HFFc6 (cell line): ENCODE data around the gene PACSIN3. TPM values are rescaled to one million over a fixed set of nuclear protein-coding genes. Genes with fewer than 3 reads are reported as not detected.

Source experiments
- DNase-seq: peaks from one replicate; pipeline ENCODE4 v3.0.0-alpha.2; 2018
- H3K27ac Mint-ChIP-seq: 2 replicates; pipeline ENCODE4 v1.8.0; 2020; ENCODE audit warnings: mild to moderate bottlenecking, mixed read lengths
- H3K27me3 Mint-ChIP-seq: 2 replicates; pipeline ENCODE4 v1.8.0; 2021; ENCODE audit warnings: mild to moderate bottlenecking, moderate library complexity, mixed read lengths; ENCODE audit not compliant: insufficient read depth
- H3K36me3 Mint-ChIP-seq: 2 replicates; pipeline ENCODE4 v1.8.0; 2021; ENCODE audit warnings: low read depth, mixed read lengths
- H3K4me1 Mint-ChIP-seq: 2 replicates; pipeline ENCODE4 v1.8.0; 2020; ENCODE audit warnings: low read depth, mixed read lengths
- H3K4me3 Mint-ChIP-seq: 2 replicates; pipeline ENCODE4 v1.8.0; 2020; ENCODE audit warnings: mild to moderate bottlenecking, moderate library complexity, mixed read lengths
- H3K9me3 Mint-ChIP-seq: 2 replicates; pipeline ENCODE4 v1.8.0; 2020; ENCODE audit warnings: mild to moderate bottlenecking, mixed read lengths
- long read RNA-seq: library from polyadenylated mRNA; unstranded; transcript quantifications from one replicate; pipeline ENCODE4 v2.0.0, GENCODE V29; 2019
- total RNA-seq, 6 experiments: library from RNA; stranded (reverse); fragmentation: NEBNext Ultra II Directional; extraction: Animal tissue kit (Norgen Biotek cat#: 25700); gene quantifications; 2 replicates in 1 of 6; 3 replicates in 5 of 6; pipeline ENCODE4 v1.2.3, GENCODE V29; 2021
- TF ChIP-seq, protein P1 (sequence below): fragments of 200-600 bp; sonication (generic); IDR thresholded peaks from 2 replicates; pipeline ENCODE4 v1.5.0; 2021; ENCODE audit warnings: antibody characterized with exemption, mild to moderate bottlenecking

PACSIN3 gene
- 10 to 100 TPM; 10.3 to 30.9 (median 22.1) TPM for total RNA-seq
- long read RNA-seq, transcript PACSIN3-201 (11 exons, 1,843 nt), result major isoform, 5 of 8 reads
- long read RNA-seq, partial matches to known transcripts, result 2 of 8 reads
- long read RNA-seq, other reads (novel, unspliced or antisense), result 1 of 8 reads

DNA sequence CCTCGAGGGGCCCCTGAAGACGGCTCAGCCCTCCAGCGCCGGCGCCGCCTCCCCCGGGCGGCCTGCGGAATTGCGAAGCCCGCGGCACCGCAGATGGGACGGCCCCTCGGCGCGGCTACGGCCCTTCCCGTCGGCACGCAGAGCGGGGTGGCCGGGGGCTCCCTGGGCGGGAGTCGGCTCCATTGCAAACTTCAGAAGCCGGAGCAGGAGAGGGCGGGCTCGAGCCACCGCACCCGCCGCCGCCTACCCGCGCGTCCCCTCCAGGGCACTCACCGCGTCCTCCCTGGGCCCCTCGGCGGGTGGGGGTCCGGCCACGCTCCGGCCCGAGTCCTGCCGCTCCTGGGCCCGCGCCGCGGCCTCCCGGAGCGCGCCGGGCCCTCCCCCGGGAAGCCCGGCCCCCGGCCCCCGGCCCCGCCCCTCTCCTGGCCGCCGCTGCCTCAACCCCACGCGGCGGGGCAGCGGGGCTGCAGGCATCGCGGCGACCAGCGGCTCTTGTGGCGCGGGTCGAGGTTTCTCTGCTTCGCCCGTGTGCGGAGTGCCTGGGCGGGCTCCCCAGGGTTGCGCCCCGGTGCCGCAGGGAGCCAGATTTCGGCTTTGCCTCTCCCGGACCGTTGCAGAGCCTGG, at the start of gene PACSIN3:
PACSIN3 (minus strand) TSS at position 359 of the 624 bp plus-strand sequence. CDS start 3,707 bp downstream, outside the sequence.
- DNase-seq, result no peak
- Mint-ChIP-seq H3K4me3 (peak within 1 kb of the TSS; percentile 84), H3K36me3 (no peaks in the 10 kb centered on the region), H3K27me3 (peaks cover 4% of the 10 kb centered on the region; the same call in 1 of the 2 replicates), H3K4me1 (peaks cover 29% of the 10 kb centered on the region), H3K27ac (peak within 1 kb of the TSS; percentile 71), H3K9me3 (no peaks in the 10 kb centered on the region)
- TF ChIP-seq, protein P1, sequence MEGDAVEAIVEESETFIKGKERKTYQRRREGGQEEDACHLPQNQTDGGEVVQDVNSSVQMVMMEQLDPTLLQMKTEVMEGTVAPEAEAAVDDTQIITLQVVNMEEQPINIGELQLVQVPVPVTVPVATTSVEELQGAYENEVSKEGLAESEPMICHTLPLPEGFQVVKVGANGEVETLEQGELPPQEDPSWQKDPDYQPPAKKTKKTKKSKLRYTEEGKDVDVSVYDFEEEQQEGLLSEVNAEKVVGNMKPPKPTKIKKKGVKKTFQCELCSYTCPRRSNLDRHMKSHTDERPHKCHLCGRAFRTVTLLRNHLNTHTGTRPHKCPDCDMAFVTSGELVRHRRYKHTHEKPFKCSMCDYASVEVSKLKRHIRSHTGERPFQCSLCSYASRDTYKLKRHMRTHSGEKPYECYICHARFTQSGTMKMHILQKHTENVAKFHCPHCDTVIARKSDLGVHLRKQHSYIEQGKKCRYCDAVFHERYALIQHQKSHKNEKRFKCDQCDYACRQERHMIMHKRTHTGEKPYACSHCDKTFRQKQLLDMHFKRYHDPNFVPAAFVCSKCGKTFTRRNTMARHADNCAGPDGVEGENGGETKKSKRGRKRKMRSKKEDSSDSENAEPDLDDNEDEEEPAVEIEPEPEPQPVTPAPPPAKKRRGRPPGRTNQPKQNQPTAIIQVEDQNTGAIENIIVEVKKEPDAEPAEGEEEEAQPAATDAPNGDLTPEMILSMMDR, result peak; percentile 19; the same call in 1 of the 2 replicates

GRCh38 chr11:47235163-47235562, 48.9 kb upstream of the PACSIN3 start:
- DNase-seq, result no peak
- H3K27ac Mint-ChIP-seq, result peak overlapping the region; percentile 93
- H3K36me3 Mint-ChIP-seq, result peaks cover 23% of the 10 kb centered on the region
- H3K27me3 Mint-ChIP-seq, result no peaks in the 10 kb centered on the region; the same call in 1 of the 2 replicates
- H3K4me3 Mint-ChIP-seq, result peak overlapping the region; percentile 75
- no peaks in the 10 kb centered on the region for H3K9me3 Mint-ChIP-seq
- H3K4me1 Mint-ChIP-seq, result peaks cover 55% of the 10 kb centered on the region
- TF ChIP-seq, protein P1, result no peak

GRCh38 chr11:47234669-47235100, 48.5 kb upstream of the PACSIN3 start:
- H3K27ac Mint-ChIP-seq, result peak overlapping the region; percentile 93
- H3K36me3 Mint-ChIP-seq, result peaks cover 20% of the 10 kb centered on the region

DNA sequence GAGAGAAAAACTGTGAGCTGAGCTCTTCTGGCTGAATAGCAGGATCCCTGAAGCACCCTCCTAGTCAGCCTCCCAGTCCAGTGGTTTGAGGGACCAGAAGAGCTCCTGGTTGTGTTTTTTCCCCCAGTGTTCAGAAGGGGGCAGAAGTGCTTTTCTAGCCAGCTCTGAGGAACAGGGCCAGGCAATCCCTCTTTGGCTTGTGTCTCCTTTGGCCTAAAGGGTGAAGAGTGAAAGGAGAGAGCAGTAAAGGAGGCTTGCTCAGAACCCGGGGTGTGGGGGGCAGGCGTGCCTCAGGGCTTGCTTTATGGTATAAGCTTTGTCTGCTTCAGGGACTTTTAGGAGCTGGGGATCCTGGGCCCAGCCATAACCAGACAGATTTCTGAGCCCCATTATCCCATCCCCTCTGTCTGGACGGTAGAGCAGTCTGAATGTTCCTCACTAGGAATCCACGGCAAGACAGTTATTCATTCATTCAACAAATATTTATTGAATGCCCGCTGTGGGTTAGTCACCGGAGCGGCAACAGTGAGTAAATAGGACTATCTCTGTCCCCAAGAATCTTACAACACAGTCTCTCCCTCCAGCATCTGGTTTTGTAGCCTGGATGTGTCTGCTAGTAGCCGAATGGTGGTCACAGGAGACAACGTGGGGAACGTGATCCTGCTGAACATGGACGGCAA, 47.9 kb upstream of the PACSIN3 start:
- Mint-ChIP-seq H3K27me3 (no peaks in the 10 kb centered on the region; the same call in 1 of the 2 replicates), H3K36me3 (peaks cover 20% of the 10 kb centered on the region), H3K4me1 (peaks cover 55% of the 10 kb centered on the region), H3K4me3 (peak overlapping the region; percentile 75), H3K27ac (peak overlapping the region; percentile 93), H3K9me3 (no peaks in the 10 kb centered on the region)
- peak; percentile 90 for DNase-seq
- TF ChIP-seq, protein P1, result peak; percentile 59

More at GRCh38 chr11:47234669-47235100, 48.5 kb upstream of the PACSIN3 start:
- DNase-seq, result no peak
- Mint-ChIP-seq H3K27me3 (no peaks in the 10 kb centered on the region; the same call in 1 of the 2 replicates), H3K4me3 (peak overlapping the region; percentile 75), H3K4me1 (peaks cover 55% of the 10 kb centered on the region), H3K9me3 (no peaks in the 10 kb centered on the region)
- TF ChIP-seq, protein P1, result no peak

GRCh38 chr11:47233051-47233450, 46.8 kb upstream of the PACSIN3 start:
- no peaks in the 10 kb centered on the region; the same call in 1 of the 2 replicates for H3K27me3 Mint-ChIP-seq
- H3K27ac Mint-ChIP-seq, result peak overlapping the region; percentile 55
- TF ChIP-seq, protein P1, result no peak
- no peaks in the 10 kb centered on the region for H3K9me3 Mint-ChIP-seq
- DNase-seq, result no peak
- no peak overlapping the region; the same call in 1 of the 2 replicates for H3K4me3 Mint-ChIP-seq
- peaks cover 55% of the 10 kb centered on the region for H3K4me1 Mint-ChIP-seq
- peaks cover 23% of the 10 kb centered on the region for H3K36me3 Mint-ChIP-seq
